ENCODE results near the gene TTC3. TPM values are rescaled to one million over a fixed set of nuclear protein-coding genes. Genes with fewer than 3 reads are reported as not detected.

TTC3 gene
- total and polyA plus RNA-seq, 2 of the 13 experiments (the other 11 are each of a cell fraction or from before 2014, with no cell fraction given): 55.7 to 108 TPM

DNA sequence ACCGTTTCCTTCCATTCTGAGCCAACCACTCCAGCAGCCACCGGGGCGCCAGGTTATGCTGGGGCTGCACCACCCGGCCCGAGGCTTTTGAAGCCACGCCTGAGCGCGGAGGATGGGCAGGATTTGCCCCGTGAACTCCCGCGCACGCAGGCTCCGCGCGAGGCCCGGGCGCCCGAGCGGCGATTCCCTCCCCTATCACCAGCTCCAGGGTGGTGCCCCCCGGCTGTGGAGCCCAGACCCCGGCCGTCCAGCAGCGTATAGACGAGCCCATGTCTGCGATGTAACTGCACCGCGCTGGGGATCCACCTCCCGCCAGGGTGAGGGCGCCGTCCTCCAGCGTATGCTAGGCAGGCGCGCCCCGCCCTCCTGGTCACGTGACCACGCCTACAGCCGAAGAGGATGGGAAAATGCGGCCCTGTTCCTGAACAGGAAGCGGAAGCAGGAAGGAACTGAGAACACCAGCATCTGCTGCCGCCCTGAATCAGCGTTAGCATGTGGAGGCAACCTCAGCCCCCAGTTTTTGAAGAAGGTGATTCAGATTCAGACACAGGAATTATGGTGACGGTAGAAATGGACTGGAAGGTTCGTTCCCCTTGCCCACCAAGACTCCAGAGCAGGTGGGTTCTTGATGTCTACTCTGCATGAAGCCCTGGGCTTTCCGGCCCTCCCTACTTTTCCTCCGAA, 148.1 kb downstream of the TTC3 start (continued):
- TF ChIP-seq ZBTB49 (CRISPR knock-in tag; IDR thresholded peaks at IDR 0.05; ENCODE audit: borderline replicate concordance): no peak
- TF ChIP-seq RFXANK (CRISPR knock-in tag; IDR thresholded peaks at IDR 0.05): no peak
- TF ChIP-seq SNAI1 (CRISPR knock-in tag; IDR thresholded peaks at IDR 0.05; ENCODE audit: borderline replicate concordance): peak; percentile 90
- peak; percentile 86 for TF ChIP-seq STAG1 (CRISPR knock-in tag; IDR thresholded peaks at IDR 0.05)
- TF ChIP-seq ZNF570 (CRISPR knock-in tag; IDR thresholded peaks at IDR 0.05; ENCODE audit: borderline replicate concordance): no peak
- TF ChIP-seq ZNF83 (CRISPR knock-in tag; IDR thresholded peaks at IDR 0.05; ENCODE audit: borderline replicate concordance): no peak
- TF ChIP-seq, protein P1, sequence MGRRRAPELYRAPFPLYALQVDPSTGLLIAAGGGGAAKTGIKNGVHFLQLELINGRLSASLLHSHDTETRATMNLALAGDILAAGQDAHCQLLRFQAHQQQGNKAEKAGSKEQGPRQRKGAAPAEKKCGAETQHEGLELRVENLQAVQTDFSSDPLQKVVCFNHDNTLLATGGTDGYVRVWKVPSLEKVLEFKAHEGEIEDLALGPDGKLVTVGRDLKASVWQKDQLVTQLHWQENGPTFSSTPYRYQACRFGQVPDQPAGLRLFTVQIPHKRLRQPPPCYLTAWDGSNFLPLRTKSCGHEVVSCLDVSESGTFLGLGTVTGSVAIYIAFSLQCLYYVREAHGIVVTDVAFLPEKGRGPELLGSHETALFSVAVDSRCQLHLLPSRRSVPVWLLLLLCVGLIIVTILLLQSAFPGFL (CRISPR knock-in tag; IDR thresholded peaks at IDR 0.05): 0 out of 2 replicates have a peak, but pooled peaks have one; percentile 58
- no peak for TF ChIP-seq MTA3 (CRISPR knock-in tag; IDR thresholded peaks at IDR 0.05)
- no peak for TF ChIP-seq ZNF672 (CRISPR knock-in tag; IDR thresholded peaks at IDR 0.05)
- peak; percentile 92 for TF ChIP-seq MYC (CRISPR knock-in tag; IDR thresholded peaks at IDR 0.05; ENCODE audit: borderline replicate concordance)
- TF ChIP-seq, protein P2, sequence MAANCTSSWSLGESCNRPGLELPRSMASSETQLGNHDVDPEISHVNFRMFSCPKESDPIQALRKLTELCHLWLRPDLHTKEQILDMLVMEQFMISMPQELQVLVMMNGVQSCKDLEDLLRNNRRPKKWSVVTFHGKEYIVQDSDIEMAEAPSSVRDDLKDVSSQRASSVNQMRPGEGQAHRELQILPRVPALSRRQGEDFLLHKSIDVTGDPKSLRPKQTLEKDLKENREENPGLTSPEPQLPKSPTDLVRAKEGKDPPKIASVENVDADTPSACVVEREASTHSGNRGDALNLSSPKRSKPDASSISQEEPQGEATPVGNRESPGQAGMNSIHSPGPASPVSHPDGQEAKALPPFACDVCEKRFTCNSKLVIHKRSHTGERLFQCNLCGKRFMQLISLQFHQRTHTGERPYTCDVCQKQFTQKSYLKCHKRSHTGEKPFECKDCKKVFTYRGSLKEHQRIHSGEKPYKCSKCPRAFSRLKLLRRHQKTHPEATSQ (CRISPR knock-in tag; IDR thresholded peaks at IDR 0.05; ENCODE audit: borderline replicate concordance): no peak; the same call in 1 of the 2 replicates
- TF ChIP-seq TGIF2 (CRISPR knock-in tag; IDR thresholded peaks at IDR 0.05): peak; percentile 79; the same call in 1 of the 2 replicates
- TF ChIP-seq NFYC (CRISPR knock-in tag; IDR thresholded peaks at IDR 0.05): peak; percentile 55
- peak; percentile 69; the same call in 1 of the 2 replicates for TF ChIP-seq ESRRA (CRISPR knock-in tag; IDR thresholded peaks at IDR 0.05; ENCODE audit: low read depth)
- peak; percentile 77 for TF ChIP-seq ZNF878 (CRISPR knock-in tag; IDR thresholded peaks at IDR 0.05)
- no peak for TF ChIP-seq SMARCC2 (IDR thresholded peaks at IDR 0.05)
- TF ChIP-seq BHLHE40 (IDR thresholded peaks at IDR 0.05; ENCODE audit: low read length): peak; percentile 94
- TF ChIP-seq MED1 (CRISPR knock-in tag; IDR thresholded peaks at IDR 0.05): peak; percentile 82
- TF ChIP-seq KLF15 (CRISPR knock-in tag; IDR thresholded peaks at IDR 0.05; ENCODE audit: borderline replicate concordance): peak; percentile 69; the same call in 1 of the 2 replicates
- TF ChIP-seq, protein P3, sequence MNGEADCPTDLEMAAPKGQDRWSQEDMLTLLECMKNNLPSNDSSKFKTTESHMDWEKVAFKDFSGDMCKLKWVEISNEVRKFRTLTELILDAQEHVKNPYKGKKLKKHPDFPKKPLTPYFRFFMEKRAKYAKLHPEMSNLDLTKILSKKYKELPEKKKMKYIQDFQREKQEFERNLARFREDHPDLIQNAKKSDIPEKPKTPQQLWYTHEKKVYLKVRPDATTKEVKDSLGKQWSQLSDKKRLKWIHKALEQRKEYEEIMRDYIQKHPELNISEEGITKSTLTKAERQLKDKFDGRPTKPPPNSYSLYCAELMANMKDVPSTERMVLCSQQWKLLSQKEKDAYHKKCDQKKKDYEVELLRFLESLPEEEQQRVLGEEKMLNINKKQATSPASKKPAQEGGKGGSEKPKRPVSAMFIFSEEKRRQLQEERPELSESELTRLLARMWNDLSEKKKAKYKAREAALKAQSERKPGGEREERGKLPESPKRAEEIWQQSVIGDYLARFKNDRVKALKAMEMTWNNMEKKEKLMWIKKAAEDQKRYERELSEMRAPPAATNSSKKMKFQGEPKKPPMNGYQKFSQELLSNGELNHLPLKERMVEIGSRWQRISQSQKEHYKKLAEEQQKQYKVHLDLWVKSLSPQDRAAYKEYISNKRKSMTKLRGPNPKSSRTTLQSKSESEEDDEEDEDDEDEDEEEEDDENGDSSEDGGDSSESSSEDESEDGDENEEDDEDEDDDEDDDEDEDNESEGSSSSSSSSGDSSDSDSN (CRISPR knock-in tag; IDR thresholded peaks at IDR 0.05): peak; percentile 62; the same call in 1 of the 2 replicates
- no peak for TF ChIP-seq RELA (CRISPR knock-in tag; IDR thresholded peaks at IDR 0.05)
- TF ChIP-seq ELF3 (CRISPR knock-in tag; IDR thresholded peaks at IDR 0.05): peak; percentile 97
- no peak for TF ChIP-seq GPBP1L1 (CRISPR knock-in tag; IDR thresholded peaks at IDR 0.05)

Data from HepG2 (cell line).